HCT116 (cell line): ENCODE results near the gene NFAT5. TPM values are rescaled to one million over a fixed set of nuclear protein-coding genes. Genes with fewer than 3 reads are reported as not detected.

Experiments
- ATAC-seq: fragments of 200-7000 bp; cut with Tn5 transposase; 2 replicates; pipeline ENCODE4 v1.9.1; 2020; ENCODE audit warnings: mild to moderate bottlenecking, moderate library complexity
- BruUV-seq: library from RNA; stranded (reverse); fragments of 400-500 nt; replicated peaks from 2 replicates; lab custom pipeline; 2021; lab: Mats Ljungman, UMichigan
- CTCF ChIA-PET: fragments of 300-600 bp; sonication (Branson Sonifier 250); formaldehyde crosslinking; loops from one replicate; lab custom pipeline; 2021; ENCODE audit warnings: antibody characterized with exemption; lab: Charles Lee
- POLR2A ChIA-PET: fragments of 300-600, 350-600 bp; sonication (Branson Sonifier 250); formaldehyde crosslinking; loops from one replicate; lab custom pipeline; 2021; ENCODE audit warnings: antibody characterized with exemption; lab: Charles Lee
- RAD21 ChIA-PET, 2 experiments: fragments of 300-600 bp; sonication (Branson Sonifier 250); formaldehyde crosslinking; loops; one replicate each; lab custom pipeline; 2023; ENCODE audit warnings: low total read pairs in 2 of 2; ENCODE audit not compliant: uncharacterized antibody in 2 of 2, unreplicated experiment in 2 of 2, low non-redundant PET in 1 of 2; lab: Charles Lee
- DNase-seq: peaks from one replicate; pipeline ENCODE4 v3.0.0-alpha.2; 2010; ENCODE audit warnings: low read depth, low spot score
- H2AFZ ChIP-seq: fragments of 200-600 bp; shearing (Covaris generic), sonication (generic); 2 replicates; pipeline ENCODE4 v1.6.1; 2017; ENCODE audit warnings: low read depth, mixed run types, mixed read lengths, antibody characterized with exemption, low read length; ENCODE audit not compliant: poor library complexity, severe bottlenecking
- H3K27ac ChIP-seq: 2 replicates; pipeline ENCODE4 v1.5.1; 2012; ENCODE audit warnings: low read depth, low read length
- H3K27me3 ChIP-seq: fragments of 200-600 bp; sonication (generic); 2 replicates; pipeline ENCODE4 v1.6.1; 2016; ENCODE audit warnings: mixed run types, low read length, mixed read lengths; ENCODE audit not compliant: insufficient read depth
- H3K36me3 ChIP-seq, 2 experiments: fragments of 200-500 bp in 1 of 2; fragments of 200-600 bp in 1 of 2; sonication (Bioruptor generic) in 1 of 2; sonication (generic) in 1 of 2; 2 replicates each; pipeline versions ENCODE4 v1.5.1 to v1.6.1; 2014 to 2016; ENCODE audit warnings: low read length in 2 of 2, inconsistent platforms in 1 of 2, mixed read lengths in 1 of 2, mixed run types in 1 of 2; ENCODE audit not compliant: insufficient read depth in 2 of 2, control insufficient read depth in 1 of 2
- H3K4me1 ChIP-seq, 2 experiments: fragments of 200-600 bp in 1 of 2; sonication (generic) in 1 of 2; 2 replicates each; pipeline versions ENCODE4 v1.5.1 to v1.6.1; 2012 to 2017; ENCODE audit warnings: low read length in 2 of 2, inconsistent platforms in 1 of 2, mild to moderate bottlenecking in 1 of 2, mixed read lengths in 1 of 2, mixed run types in 1 of 2, moderate library complexity in 1 of 2; ENCODE audit not compliant: insufficient read depth in 2 of 2, control insufficient read depth in 1 of 2
- H3K4me2 ChIP-seq: fragments of 200-600 bp; sonication (generic); 2 replicates; pipeline ENCODE4 v1.6.1; 2017; ENCODE audit warnings: mixed run types, low read length, mixed read lengths
- H3K4me3 ChIP-seq, 2 experiments: fragments of 200-600 bp in 1 of 2; sonication (generic) in 1 of 2; replicated peaks in 1 of 2; 2 replicates each; pipeline ENCODE4 v1.5.1; 2011 to 2016; ENCODE audit warnings: low read length in 2 of 2, control low read depth in 1 of 2, low read depth in 1 of 2, mild to moderate bottlenecking in 1 of 2, mixed read lengths in 1 of 2, mixed run types in 1 of 2
- H3K79me2 ChIP-seq: fragments of 200-600 bp; sonication (generic); 2 replicates; pipeline ENCODE4 v1.6.1; 2017; ENCODE audit warnings: mild to moderate bottlenecking, mixed run types, low read length, moderate library complexity, mixed read lengths; ENCODE audit not compliant: insufficient read depth
- H3K9ac ChIP-seq: fragments of 200-600 bp; sonication (generic); 2 replicates; pipeline ENCODE4 v1.6.1; 2016; ENCODE audit warnings: low read length, mixed read lengths
- H3K9me2 ChIP-seq: fragments of 200-600 bp; sonication (generic), shearing (Covaris generic); 2 replicates; pipeline ENCODE4 v1.6.1; 2017; ENCODE audit warnings: mixed run types, mild to moderate bottlenecking, moderate library complexity; ENCODE audit not compliant: insufficient read depth
- H3K9me3 ChIP-seq, 2 experiments: fragments of 200-500 bp in 1 of 2; fragments of 200-600 bp in 1 of 2; sonication (Bioruptor generic) in 1 of 2; sonication (generic) in 1 of 2; 2 replicates each; pipeline ENCODE4 v1.6.1; 2014 to 2017; ENCODE audit warnings: low read length in 2 of 2, mixed read lengths in 2 of 2, inconsistent platforms in 1 of 2, low read depth in 1 of 2, mild to moderate bottlenecking in 1 of 2, mixed run types in 1 of 2, moderate library complexity in 1 of 2; ENCODE audit not compliant: control insufficient read depth in 1 of 2, insufficient read depth in 1 of 2
- H4K20me1 ChIP-seq: fragments of 200-600 bp; sonication (generic), shearing (Covaris generic); 2 replicates; pipeline ENCODE4 v1.6.1; 2017; ENCODE audit warnings: mixed run types, mild to moderate bottlenecking, moderate library complexity; ENCODE audit not compliant: insufficient read depth
- CTCF ChIP-seq, 3 experiments: fragments of 200-600 bp in 1 of 3; sonication (generic) in 1 of 3; IDR thresholded peaks in 2 of 3; conservative IDR thresholded peaks in 1 of 3; 2 replicates each; pipeline ENCODE4 v1.5.1; 2012 to 2017; ENCODE audit warnings: low read depth in 2 of 3, low read length in 2 of 3, antibody characterized with exemption in 1 of 3, borderline replicate concordance in 1 of 3, control low read depth in 1 of 3, mild to moderate bottlenecking in 1 of 3, mixed read lengths in 1 of 3, mixed run types in 1 of 3, moderate library complexity in 1 of 3; ENCODE audit not compliant: insufficient read depth in 1 of 3
- EZH2phosphoT487 ChIP-seq: fragments of 200-600 bp; IDR thresholded peaks from 2 replicates; pipeline ENCODE4 v1.6.1; 2018; ENCODE audit warnings: antibody characterized with exemption, borderline replicate concordance
- FOSL1 ChIP-seq: IDR thresholded peaks from 2 replicates; pipeline ENCODE4 v1.6.1; 2012; ENCODE audit warnings: low read depth
- SRF ChIP-seq: IDR thresholded peaks from 2 replicates; pipeline ENCODE4 v1.6.1; 2012; ENCODE audit warnings: low read depth
- ZFX ChIP-seq: fragments of 450-650 bp; IDR thresholded peaks from 2 replicates; pipeline ENCODE4 v1.6.1; 2017
- intact Hi-C: fragments of 100-400 bp; cut with micrococcal nuclease; formaldehyde crosslinking; loops from 2 replicates; pipeline ENCODE4 v1.10.0; 2022
- total RNA-seq: library from RNA; stranded (reverse); gene quantifications from one replicate; pipeline ENCODE4 v1.2.1, GENCODE V29; 2021; ENCODE audit not compliant: unreplicated experiment
- TF ChIP-seq, protein P1 (sequence below): IDR thresholded peaks from 2 replicates; pipeline ENCODE4 v1.6.1; 2011; ENCODE audit warnings: mild to moderate bottlenecking, low read length, moderate library complexity; ENCODE audit not compliant: insufficient replicate concordance; ENCODE audit errors: extremely low read depth

Gene NFAT5
- total RNA-seq, 1 experiment from 2014 or later, result 67.4 TPM

DNA sequence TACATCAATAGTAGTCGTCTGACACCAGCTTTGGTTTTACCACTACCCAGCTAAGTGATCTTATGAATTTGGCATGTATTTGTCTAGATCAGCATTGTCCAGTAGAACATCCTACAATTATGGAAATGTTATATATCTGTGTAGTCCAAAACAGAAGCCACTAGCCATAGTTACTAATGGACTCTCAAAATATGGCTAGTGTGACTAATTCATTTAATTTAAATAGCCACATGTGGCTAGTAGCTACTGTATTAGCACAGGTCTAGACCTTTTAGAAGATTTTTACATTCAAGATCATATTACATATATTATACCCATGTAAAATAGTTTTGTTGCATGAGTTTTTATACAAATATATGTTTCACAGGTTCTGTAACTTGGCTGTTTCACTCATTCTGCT lies 27.0 kb upstream of the NFAT5 start:
- no peaks in the 10 kb centered on the region for H3K36me3 ChIP-seq
- no peaks in the 10 kb centered on the region for H3K27me3 ChIP-seq
- no peaks in the 10 kb centered on the region for H3K9me3 ChIP-seq
- H3K9ac ChIP-seq, result no peak overlapping the region
- no peaks in the 10 kb centered on the region for H3K79me2 ChIP-seq
- POLR2A ChIA-PET, result interaction anchor here (0.9 to 1.4 kb wide), 3 partner anchors 8 to 23 kb away, joined by 3 to 6 read pairs (median 3); no protein-coding TSS in a partner anchor
- no TSS peak for BruUV-seq
- no peaks in the 10 kb centered on the region for H3K9me2 ChIP-seq
- H3K4me2 ChIP-seq, result no peak overlapping the region
- TF ChIP-seq EZH2phosphoT487 (no peak), CTCF (IDR thresholded peaks at IDR 0.05 in 2 of 3, conservative IDR thresholded peaks at IDR 0.05 in 1 of 3; ENCODE audit: borderline replicate concordance in 1 of 3, insufficient read depth in 1 of 3, low read depth in 2 of 3, low read length in 2 of 3) (no peak), ZFX (no peak), FOSL1 (no peak), SRF (no peak)
- TF ChIP-seq, protein P1, sequence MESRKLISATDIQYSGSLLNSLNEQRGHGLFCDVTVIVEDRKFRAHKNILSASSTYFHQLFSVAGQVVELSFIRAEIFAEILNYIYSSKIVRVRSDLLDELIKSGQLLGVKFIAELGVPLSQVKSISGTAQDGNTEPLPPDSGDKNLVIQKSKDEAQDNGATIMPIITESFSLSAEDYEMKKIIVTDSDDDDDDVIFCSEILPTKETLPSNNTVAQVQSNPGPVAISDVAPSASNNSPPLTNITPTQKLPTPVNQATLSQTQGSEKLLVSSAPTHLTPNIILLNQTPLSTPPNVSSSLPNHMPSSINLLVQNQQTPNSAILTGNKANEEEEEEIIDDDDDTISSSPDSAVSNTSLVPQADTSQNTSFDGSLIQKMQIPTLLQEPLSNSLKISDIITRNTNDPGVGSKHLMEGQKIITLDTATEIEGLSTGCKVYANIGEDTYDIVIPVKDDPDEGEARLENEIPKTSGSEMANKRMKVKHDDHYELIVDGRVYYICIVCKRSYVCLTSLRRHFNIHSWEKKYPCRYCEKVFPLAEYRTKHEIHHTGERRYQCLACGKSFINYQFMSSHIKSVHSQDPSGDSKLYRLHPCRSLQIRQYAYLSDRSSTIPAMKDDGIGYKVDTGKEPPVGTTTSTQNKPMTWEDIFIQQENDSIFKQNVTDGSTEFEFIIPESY, result no peak
- TF ChIP-seq, all 23 proteins: peak for 0
- CTCF ChIA-PET, result no interaction called here
- intact Hi-C loops, result no loop called here
- RAD21 ChIA-PET, result no interaction called here
- Histone ChIP-seq H4K20me1 (no peaks in the 10 kb centered on the region), H3K4me3 (no peak overlapping the region), H2AFZ (peak overlapping the region; percentile 60), H3K4me1 (peaks cover 24 to 36% of the 10 kb centered on the region in 2 experiments), H3K27ac (no peak overlapping the region)
- DNase-seq (no peak), ATAC-seq (no peak)
